ENCODE data around the gene PROM1. TPM values are rescaled to one million over a fixed set of nuclear protein-coding genes. Genes with fewer than 3 reads are reported as not detected.
A peak's percentile ranks its signal among the peaks of the same experiment; 100 is the strongest.

PROM1 gene
- total RNA-seq, 1 experiment from 2014 or later: 196 TPM

DNA sequence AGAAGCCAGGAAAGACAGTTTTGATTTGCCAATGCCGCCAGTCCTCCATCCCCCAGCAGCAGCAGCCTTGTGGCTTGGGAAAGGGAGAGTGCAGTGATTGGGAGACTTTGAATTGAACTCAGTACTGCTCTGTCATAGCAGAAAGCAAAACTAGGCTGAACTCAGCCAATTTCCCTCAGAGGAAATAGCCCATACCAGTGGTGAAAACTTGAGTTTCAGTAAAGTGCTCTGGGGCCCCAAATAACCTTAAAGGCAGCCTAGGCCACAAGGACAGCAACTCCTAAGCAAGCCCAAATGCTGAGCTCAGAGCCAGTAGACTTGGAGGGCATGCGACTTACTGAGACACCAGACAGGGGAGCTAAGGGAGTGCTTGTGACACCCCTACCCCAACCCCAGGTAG lies 2.0 kb upstream of the PROM1 start:
- intact Hi-C loops (cut with micrococcal nuclease; ENCODE audit: unreplicated experiment): no loop called here
- Histone ChIP-seq H3K9me3 (no peaks in the 10 kb centered on the region), H3K4me3 (ENCODE audit: low read depth, low read length) (no peak overlapping the region), H3K36me3 (ENCODE audit: control insufficient read depth, insufficient read depth, low read length) (no peaks in the 10 kb centered on the region), H3K27me3 (replicated peaks; ENCODE audit: control insufficient read depth, insufficient read depth, low read length) (no peaks in the 10 kb centered on the region), H3K4me1 (peaks cover 7% of the 10 kb centered on the region; the same call in 1 of the 2 replicates)
- Mint-ChIP-seq H3K9me3 (ENCODE audit: unreplicated experiment) (no peaks in the 10 kb centered on the region), H3K4me3 (ENCODE audit: unreplicated experiment) (no peak overlapping the region), H3K4me1 (ENCODE audit: low read depth, unreplicated experiment) (peaks cover 16% of the 10 kb centered on the region), H3K27ac (ENCODE audit: unreplicated experiment) (no peak overlapping the region), H3K36me3 (ENCODE audit: insufficient read depth, unreplicated experiment) (peaks cover 18% of the 10 kb centered on the region), H3K27me3 (ENCODE audit: insufficient read depth, unreplicated experiment) (no peaks in the 10 kb centered on the region)
- ChIA-PET CTCF (no interaction called here), POLR2A (no interaction called here)
- DNase-seq: no peak
- TF ChIP-seq, protein P1, sequence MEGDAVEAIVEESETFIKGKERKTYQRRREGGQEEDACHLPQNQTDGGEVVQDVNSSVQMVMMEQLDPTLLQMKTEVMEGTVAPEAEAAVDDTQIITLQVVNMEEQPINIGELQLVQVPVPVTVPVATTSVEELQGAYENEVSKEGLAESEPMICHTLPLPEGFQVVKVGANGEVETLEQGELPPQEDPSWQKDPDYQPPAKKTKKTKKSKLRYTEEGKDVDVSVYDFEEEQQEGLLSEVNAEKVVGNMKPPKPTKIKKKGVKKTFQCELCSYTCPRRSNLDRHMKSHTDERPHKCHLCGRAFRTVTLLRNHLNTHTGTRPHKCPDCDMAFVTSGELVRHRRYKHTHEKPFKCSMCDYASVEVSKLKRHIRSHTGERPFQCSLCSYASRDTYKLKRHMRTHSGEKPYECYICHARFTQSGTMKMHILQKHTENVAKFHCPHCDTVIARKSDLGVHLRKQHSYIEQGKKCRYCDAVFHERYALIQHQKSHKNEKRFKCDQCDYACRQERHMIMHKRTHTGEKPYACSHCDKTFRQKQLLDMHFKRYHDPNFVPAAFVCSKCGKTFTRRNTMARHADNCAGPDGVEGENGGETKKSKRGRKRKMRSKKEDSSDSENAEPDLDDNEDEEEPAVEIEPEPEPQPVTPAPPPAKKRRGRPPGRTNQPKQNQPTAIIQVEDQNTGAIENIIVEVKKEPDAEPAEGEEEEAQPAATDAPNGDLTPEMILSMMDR (IDR thresholded peaks at IDR 0.05; ENCODE audit: insufficient read depth in 1 of 2, low read depth in 1 of 2, low read length in 1 of 2, severe bottlenecking in 1 of 2, unreplicated experiment in 1 of 2): no peak
- BruUV-seq (replicated peaks): no TSS peak

DNA sequence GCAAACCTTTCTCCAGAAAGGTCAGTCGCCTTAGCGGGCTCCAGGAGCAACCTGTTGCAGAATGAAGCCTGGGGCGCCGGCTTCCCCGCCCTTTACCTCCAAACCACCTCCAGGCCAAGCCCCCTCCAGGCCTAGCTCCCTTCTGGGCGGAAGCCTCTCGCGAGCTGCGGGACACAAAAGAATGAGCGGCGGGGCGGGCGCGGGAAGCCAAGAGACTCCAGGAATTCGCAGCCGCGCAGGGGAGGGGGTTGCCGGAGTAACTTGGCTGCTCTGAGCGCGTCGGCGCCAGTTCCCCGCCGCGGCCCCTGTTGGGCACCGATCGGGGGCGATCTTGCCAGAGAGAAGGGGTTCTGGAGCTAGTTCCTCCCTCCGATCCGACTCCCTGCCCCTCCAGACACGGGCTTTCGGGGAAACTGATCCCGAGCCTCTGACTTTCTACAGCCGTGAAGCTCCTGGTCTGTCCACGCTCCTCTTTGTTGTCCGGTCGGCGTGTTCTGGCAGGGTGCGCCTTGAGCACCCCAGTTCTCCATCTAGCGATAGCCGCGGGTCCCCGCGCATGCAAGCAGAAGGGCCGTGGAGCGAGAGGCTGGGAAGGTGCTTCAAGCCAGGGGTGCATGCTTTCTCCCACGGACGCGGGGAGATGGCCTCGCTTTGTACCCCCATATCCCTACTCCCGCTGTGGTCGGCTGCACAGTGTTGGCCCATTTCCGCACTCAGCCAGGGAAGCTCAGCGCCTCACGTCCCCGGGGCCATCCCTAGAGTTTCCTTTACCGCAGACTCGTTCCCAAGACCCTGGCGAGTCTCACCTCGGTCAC lies 1.2 kb downstream of the PROM1 start:
- CTCF ChIA-PET: interaction anchor here (0.8 to 1.5 kb wide), 3 partner anchors 114 to 200 kb away, joined by 3 to 6 read pairs (median 3); no protein-coding TSS in a partner anchor
- H3K27me3 Mint-ChIP-seq (ENCODE audit: insufficient read depth, unreplicated experiment): no peaks in the 10 kb centered on the region
- H3K36me3 Mint-ChIP-seq (ENCODE audit: insufficient read depth, unreplicated experiment): peaks cover 34% of the 10 kb centered on the region
- Histone ChIP-seq H3K4me3 (ENCODE audit: low read depth, low read length) (peak overlapping the region; percentile 98), H3K36me3 (ENCODE audit: control insufficient read depth, insufficient read depth, low read length) (no peaks in the 10 kb centered on the region; the same call in 1 of the 2 replicates), H3K9me3 (no peaks in the 10 kb centered on the region), H3K27me3 (replicated peaks; ENCODE audit: control insufficient read depth, insufficient read depth, low read length) (no peaks in the 10 kb centered on the region), H3K4me1 (peaks cover 11% of the 10 kb centered on the region)
- TF ChIP-seq, protein P1 (IDR thresholded peaks at IDR 0.05; ENCODE audit: insufficient read depth in 1 of 2, low read depth in 1 of 2, low read length in 1 of 2, severe bottlenecking in 1 of 2, unreplicated experiment in 1 of 2): no peak
- peaks cover 23% of the 10 kb centered on the region for H3K4me1 Mint-ChIP-seq (ENCODE audit: low read depth, unreplicated experiment)
- H3K9me3 Mint-ChIP-seq (ENCODE audit: unreplicated experiment): no peaks in the 10 kb centered on the region
- H3K27ac Mint-ChIP-seq (ENCODE audit: unreplicated experiment): peak overlapping the region; percentile 85
- POLR2A ChIA-PET: interaction anchor here (0.6 to 1.4 kb wide), 4 partner anchors 36 to 47 kb away, joined by 3 to 5 read pairs (median 4); no protein-coding TSS in a partner anchor
- TSS peak; percentile 73 for BruUV-seq (replicated peaks)
- intact Hi-C loops (cut with micrococcal nuclease; ENCODE audit: unreplicated experiment): loop anchor here (1.0 to 5.0 kb wide), 6 partner anchors 44 to 170 kb away; no protein-coding TSS in a partner anchor
- peak overlapping the region; percentile 91 for H3K4me3 Mint-ChIP-seq (ENCODE audit: unreplicated experiment)
- DNase-seq: peak; percentile 80 to 81

DNA sequence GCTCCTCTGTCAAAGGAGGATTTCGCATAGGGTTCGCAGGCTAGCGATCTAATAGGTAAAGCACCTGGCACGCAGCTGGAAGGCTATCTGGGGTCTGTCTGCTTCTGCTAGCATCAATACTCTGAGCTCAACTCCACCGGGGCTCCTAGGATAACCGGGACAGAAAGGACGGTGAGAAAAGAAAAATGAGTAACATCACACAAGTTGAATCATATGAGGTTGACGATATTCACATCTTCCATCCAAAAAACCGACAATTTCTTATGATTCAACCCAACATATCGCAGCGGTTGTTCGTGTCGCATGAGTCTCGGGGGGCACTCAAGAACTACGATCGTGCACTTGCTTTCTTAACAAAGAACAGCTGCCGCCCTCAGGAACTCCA lies 1.8 kb downstream of the PROM1 start:
- peaks cover 27% of the 10 kb centered on the region for H3K4me1 Mint-ChIP-seq (ENCODE audit: low read depth, unreplicated experiment)
- no peaks in the 10 kb centered on the region for H3K9me3 Mint-ChIP-seq (ENCODE audit: unreplicated experiment)
- Histone ChIP-seq H3K36me3 (ENCODE audit: control insufficient read depth, insufficient read depth, low read length) (no peaks in the 10 kb centered on the region; the same call in 1 of the 2 replicates), H3K4me3 (ENCODE audit: low read depth, low read length) (peak overlapping the region; percentile 98), H3K4me1 (peaks cover 11% of the 10 kb centered on the region), H3K27me3 (replicated peaks; ENCODE audit: control insufficient read depth, insufficient read depth, low read length) (no peaks in the 10 kb centered on the region), H3K9me3 (no peaks in the 10 kb centered on the region)
- no TSS peak for BruUV-seq (replicated peaks)
- H3K27ac Mint-ChIP-seq (ENCODE audit: unreplicated experiment): no peak overlapping the region
- H3K4me3 Mint-ChIP-seq (ENCODE audit: unreplicated experiment): peak overlapping the region; percentile 91
- CTCF ChIA-PET: interaction anchor here (0.8 to 0.9 kb wide), 2 partner anchors 183 to 199 kb away, joined by 3 read pairs; no protein-coding TSS in a partner anchor
- H3K36me3 Mint-ChIP-seq (ENCODE audit: insufficient read depth, unreplicated experiment): peaks cover 37% of the 10 kb centered on the region
- H3K27me3 Mint-ChIP-seq (ENCODE audit: insufficient read depth, unreplicated experiment): no peaks in the 10 kb centered on the region
- TF ChIP-seq, protein P1 (IDR thresholded peaks at IDR 0.05; ENCODE audit: insufficient read depth in 1 of 2, low read depth in 1 of 2, low read length in 1 of 2, severe bottlenecking in 1 of 2, unreplicated experiment in 1 of 2): no peak
- POLR2A ChIA-PET: interaction anchor here (0.6 to 0.8 kb wide), 3 partner anchors 36 to 41 kb away, joined by 3 to 5 read pairs (median 3); no protein-coding TSS in a partner anchor
- intact Hi-C loops (cut with micrococcal nuclease; ENCODE audit: unreplicated experiment): loop anchor here (2.0 to 5.0 kb wide), 4 partner anchors 43 to 170 kb away; no protein-coding TSS in a partner anchor
- DNase-seq: no peak
